ENCODE data around the gene PTPN3. TPM values are rescaled to one million over a fixed set of nuclear protein-coding genes. Genes with fewer than 3 reads are reported as not detected.

Gene PTPN3
- total and polyA plus RNA-seq, 9 of the 15 experiments (the other 6 are each of a cell fraction or from before 2014, with no cell fraction given) = 0.02 TPM; not detected in 8

GRCh38 chr9:109496218-109496617, 1.9 kb downstream of the PTPN3 start:
- peaks cover 0 to 6% of the 10 kb centered on the region in 2 experiments; a peak in 2 of 5 replicates for H3K4me1 ChIP-seq (replicated peaks in 1 of 2; ENCODE audit: control insufficient read depth in 2 of 2, insufficient read depth in 2 of 2, low read length in 2 of 2)
- ATAC-seq = no peak
- H2AFZ ChIP-seq (ENCODE audit: low read depth, low read length) = no peak overlapping the region
- H3K4me3 ChIP-seq = no peak overlapping the region
- TF ChIP-seq SMARCB1 (IDR thresholded peaks at IDR 0.05; ENCODE audit: insufficient read length, low read depth) = no peak
- TF ChIP-seq RBM25 (IDR thresholded peaks at IDR 0.05; ENCODE audit: low read depth, low read length, severe bottlenecking) = peak; percentile 56
- no peaks in the 10 kb centered on the region for H3K36me3 ChIP-seq (ENCODE audit: control insufficient read depth, insufficient read depth, low read length)
- H3K9me1 ChIP-seq (ENCODE audit: control insufficient read depth, insufficient read depth, low read length) = peaks cover 3% of the 10 kb centered on the region
- in situ Hi-C loops (cut with MboI) = no loop called here
- no peak overlapping the region for H3K27ac ChIP-seq (ENCODE audit: extremely low read depth, low read depth, low read length)
- H3K79me2 ChIP-seq (ENCODE audit: control insufficient read depth, insufficient read depth, low read length) = no peaks in the 10 kb centered on the region
- 0% methylated on average over 3 of the region's 3 CpGs for WGBS (ENCODE audit: insufficient coverage, low coverage, missing lambda C conversion rate)
- DNase-seq (ENCODE audit: extremely low read depth in 1 of 4, low spot score in 3 of 4) = no peak
- no peak overlapping the region for H3K9ac ChIP-seq (ENCODE audit: insufficient read depth in 1 of 2, low read depth in 2 of 2, low read length in 2 of 2)
- intact Hi-C loops (cut with micrococcal nuclease) = no loop called here
- ChIA-PET POLR2A (no interaction called here), CTCF (ENCODE audit: low intra/inter-chr PET ratio) (no interaction called here)
- 0 out of 2 replicates have a peak, but pooled peaks cover 4% of the 10 kb centered on the region for H4K20me1 ChIP-seq (replicated peaks; ENCODE audit: control insufficient read depth, insufficient read depth, low read length)
- no peaks in the 10 kb centered on the region for H3K9me3 ChIP-seq (replicated peaks; ENCODE audit: control insufficient read depth, insufficient read depth, low read depth, low read length)
- FAIRE-seq = no peak
- BruUV-seq (replicated peaks) = no TSS peak
- peaks cover 19 to 44% of the 10 kb centered on the region in 2 experiments for H3K27me3 ChIP-seq (ENCODE audit: control insufficient read depth in 2 of 2, insufficient read depth in 2 of 2, low read length in 2 of 2)
- no peak overlapping the region for H3K4me2 ChIP-seq (ENCODE audit: insufficient read depth, low read length)

DNA sequence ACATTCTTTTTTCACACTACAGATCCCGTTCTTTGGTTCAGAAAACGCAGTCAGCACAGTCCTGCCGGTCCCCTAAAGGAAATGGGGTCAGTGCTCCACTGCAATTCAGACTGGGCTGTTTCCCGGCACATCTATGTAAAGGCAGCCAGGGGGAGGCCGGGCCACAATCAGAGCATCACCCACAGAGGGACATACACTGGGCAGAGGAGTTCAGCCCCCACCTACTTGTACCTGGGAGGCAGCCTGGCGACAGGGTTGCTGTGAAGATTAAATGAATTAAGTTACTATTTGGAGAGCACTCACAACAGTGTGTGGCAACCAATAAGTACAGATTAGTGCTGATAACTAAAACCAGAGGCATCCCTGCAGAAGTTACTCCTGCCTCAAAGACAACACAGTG, 4.5 kb downstream of the PTPN3 start:
- no peak overlapping the region for H3K27ac ChIP-seq (ENCODE audit: extremely low read depth, low read depth, low read length)
- intact Hi-C loops (cut with micrococcal nuclease) (no loop called here), in situ Hi-C loops (cut with MboI) (no loop called here)
- CTCF ChIA-PET (ENCODE audit: low intra/inter-chr PET ratio) = no interaction called here
- H3K9me3 ChIP-seq (replicated peaks; ENCODE audit: control insufficient read depth, insufficient read depth, low read depth, low read length) = no peaks in the 10 kb centered on the region
- 0 out of 2 replicates have a peak, but pooled peaks cover 4% of the 10 kb centered on the region for H4K20me1 ChIP-seq (replicated peaks; ENCODE audit: control insufficient read depth, insufficient read depth, low read length)
- no peak overlapping the region for H2AFZ ChIP-seq (ENCODE audit: low read depth, low read length)
- H3K4me1 ChIP-seq (replicated peaks in 1 of 2; ENCODE audit: control insufficient read depth in 2 of 2, insufficient read depth in 2 of 2, low read length in 2 of 2) = no peaks in the 10 kb centered on the region
- no peak overlapping the region for H3K9ac ChIP-seq (ENCODE audit: insufficient read depth in 1 of 2, low read depth in 2 of 2, low read length in 2 of 2)
- BruUV-seq (replicated peaks) = no TSS peak
- peaks cover 7 to 31% of the 10 kb centered on the region in 2 experiments; a peak in 4 of 5 replicates for H3K27me3 ChIP-seq (ENCODE audit: control insufficient read depth in 2 of 2, insufficient read depth in 2 of 2, low read length in 2 of 2)
- H3K79me2 ChIP-seq (ENCODE audit: control insufficient read depth, insufficient read depth, low read length) = no peaks in the 10 kb centered on the region
- DNase-seq (ENCODE audit: extremely low read depth in 1 of 4, low spot score in 3 of 4) = no peak
- peaks cover 3% of the 10 kb centered on the region for H3K9me1 ChIP-seq (ENCODE audit: control insufficient read depth, insufficient read depth, low read length)
- no peak overlapping the region for H3K4me2 ChIP-seq (ENCODE audit: insufficient read depth, low read length)
- POLR2A ChIA-PET = no interaction called here
- no peak overlapping the region for H3K4me3 ChIP-seq
- FAIRE-seq = no peak
- no peaks in the 10 kb centered on the region for H3K36me3 ChIP-seq (ENCODE audit: control insufficient read depth, insufficient read depth, low read length)
- WGBS (ENCODE audit: insufficient coverage, low coverage, missing lambda C conversion rate) = 0% methylated on average over 6 of the region's 6 CpGs
- no peak; the same call in 2 of the 3 replicates for ATAC-seq
- no peak for TF ChIP-seq SAFB (IDR thresholded peaks at IDR 0.05; ENCODE audit: borderline replicate concordance, low read depth, low read length)
- TF ChIP-seq ZNF316 (IDR thresholded peaks at IDR 0.05) = no peak
- TF ChIP-seq NBN (IDR thresholded peaks at IDR 0.05; ENCODE audit: low read depth) = no peak
- TF ChIP-seq, protein P1, sequence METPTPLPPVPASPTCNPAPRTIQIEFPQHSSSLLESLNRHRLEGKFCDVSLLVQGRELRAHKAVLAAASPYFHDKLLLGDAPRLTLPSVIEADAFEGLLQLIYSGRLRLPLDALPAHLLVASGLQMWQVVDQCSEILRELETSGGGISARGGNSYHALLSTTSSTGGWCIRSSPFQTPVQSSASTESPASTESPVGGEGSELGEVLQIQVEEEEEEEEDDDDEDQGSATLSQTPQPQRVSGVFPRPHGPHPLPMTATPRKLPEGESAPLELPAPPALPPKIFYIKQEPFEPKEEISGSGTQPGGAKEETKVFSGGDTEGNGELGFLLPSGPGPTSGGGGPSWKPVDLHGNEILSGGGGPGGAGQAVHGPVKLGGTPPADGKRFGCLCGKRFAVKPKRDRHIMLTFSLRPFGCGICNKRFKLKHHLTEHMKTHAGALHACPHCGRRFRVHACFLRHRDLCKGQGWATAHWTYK (CRISPR knock-in tag; IDR thresholded peaks at IDR 0.05) = no peak
- no peak for TF ChIP-seq FOXJ3 (CRISPR knock-in tag; IDR thresholded peaks at IDR 0.05)
- TF ChIP-seq POLR2AphosphoS2 (IDR thresholded peaks at IDR 0.05; ENCODE audit: low read length) = no peak
- no peak for TF ChIP-seq KLF6 (CRISPR knock-in tag; IDR thresholded peaks at IDR 0.05; ENCODE audit: borderline replicate concordance)
- no peak for TF ChIP-seq DACH1 (IDR thresholded peaks at IDR 0.05; ENCODE audit: partially characterized antibody)
